K562 (cell line): Measurements from ENCODE around the gene PARD3. TPM values are rescaled to one million over a fixed set of nuclear protein-coding genes. Genes with fewer than 3 reads are reported as not detected.

Experiments
- ATAC-seq: fragments of 200-7000 bp; cut with Tn5 transposase; 3 replicates; pipeline ENCODE4 v1.9.1; 2020; ENCODE audit warnings: moderate library complexity
- BruUV-seq: library from RNA; stranded (reverse); fragments of 400-500 nt; replicated peaks from 2 replicates; lab custom pipeline; 2021; lab: Mats Ljungman, UMichigan
- CTCF ChIA-PET: fragments of 300-600 bp; formaldehyde crosslinking; extraction: SDS; loops from one replicate; lab custom pipeline; 2021; ENCODE audit warnings: low intra/inter-chr PET ratio; lab: Yijun Ruan, JAX
- POLR2A ChIA-PET: fragments of 300-600, 350-650 bp; sonication (Branson Sonifier 250); formaldehyde crosslinking; extraction: SDS; loops from one replicate; lab custom pipeline; 2021; ENCODE audit warnings: antibody characterized with exemption, inconsistent platforms; lab: Yijun Ruan, JAX
- DNase-seq, 4 experiments: peaks; one replicate each; pipeline versions ENCODE4 v3.0.0 to v3.0.0-alpha.2; 2011 to 2018; ENCODE audit warnings: low spot score in 3 of 4, mixed read lengths in 3 of 4; ENCODE audit errors: extremely low read depth in 1 of 4
- FAIRE-seq: peaks from 2 replicates; lab custom pipeline; 2011; peaks lifted over from hg19 to GRCh38; lab: Jason Lieb, UNC
- H2AFZ ChIP-seq: 2 replicates; pipeline ENCODE4 v1.6.0; 2011; ENCODE audit warnings: low read depth, low read length, control low read depth, inconsistent platforms
- H3K27ac ChIP-seq: fragments of 200-600 bp; 3 replicates; pipeline ENCODE4 v1.8.0; 2011; ENCODE audit warnings: low read depth, mild to moderate bottlenecking, control low read depth, inconsistent platforms, low read length, moderate library complexity, mixed read lengths; ENCODE audit errors: extremely low read depth
- H3K27me3 ChIP-seq, 2 experiments: fragments of 300-600 bp in 1 of 2; 2 replicates in 1 of 2; 3 replicates in 1 of 2; pipeline versions ENCODE4 v1.6.0 to v1.8.0; 2011; ENCODE audit warnings: inconsistent platforms in 2 of 2, low read length in 2 of 2, mild to moderate bottlenecking in 1 of 2, mixed read lengths in 1 of 2, moderate library complexity in 1 of 2; ENCODE audit not compliant: control insufficient read depth in 2 of 2, insufficient read depth in 2 of 2
- H3K36me3 ChIP-seq: fragments of 300-600 bp; 3 replicates; pipeline ENCODE4 v1.8.0; 2011; ENCODE audit warnings: mild to moderate bottlenecking, low read length, inconsistent platforms; ENCODE audit not compliant: control insufficient read depth, insufficient read depth
- H3K4me1 ChIP-seq, 2 experiments: fragments of 200-600 bp in 1 of 2; replicated peaks in 1 of 2; 2 replicates in 1 of 2; 3 replicates in 1 of 2; pipeline versions ENCODE4 v1.5.1 to v1.8.0; 2011; ENCODE audit warnings: inconsistent platforms in 2 of 2, low read length in 2 of 2, mild to moderate bottlenecking in 1 of 2, mixed read lengths in 1 of 2, moderate library complexity in 1 of 2; ENCODE audit not compliant: control insufficient read depth in 2 of 2, insufficient read depth in 2 of 2
- H3K4me2 ChIP-seq: 2 replicates; pipeline ENCODE4 v1.6.1; 2011; ENCODE audit warnings: low read length, control low read depth, inconsistent platforms, mixed read lengths; ENCODE audit not compliant: insufficient read depth
- H3K4me3 ChIP-seq: fragments of 200-600 bp; sonication (generic), shearing (Covaris generic); 2 replicates; pipeline ENCODE4 v1.5.1; 2016; ENCODE audit warnings: control low read depth, inconsistent platforms
- H3K79me2 ChIP-seq: fragments of 200-600 bp; 3 replicates; pipeline ENCODE4 v1.8.0; 2011; ENCODE audit warnings: low read length, inconsistent platforms; ENCODE audit not compliant: control insufficient read depth, insufficient read depth
- H3K9ac ChIP-seq, 2 experiments: 2 replicates each; pipeline versions ENCODE4 v1.6.0 to v1.6.1; 2011; ENCODE audit warnings: low read depth in 2 of 2, low read length in 2 of 2, control low read depth in 1 of 2, inconsistent platforms in 1 of 2, mild to moderate bottlenecking in 1 of 2, mixed read lengths in 1 of 2; ENCODE audit not compliant: insufficient read depth in 1 of 2
- H3K9me1 ChIP-seq: one replicate; pipeline ENCODE4 v1.6.0; 2011; ENCODE audit warnings: inconsistent platforms, mild to moderate bottlenecking, low read length, moderate library complexity; ENCODE audit not compliant: control insufficient read depth, insufficient read depth
- H3K9me3 ChIP-seq: replicated peaks from 2 replicates; pipeline ENCODE4 v1.5.1; 2011; ENCODE audit warnings: low read depth, low read length, inconsistent platforms; ENCODE audit not compliant: control insufficient read depth, insufficient read depth
- H4K20me1 ChIP-seq: replicated peaks from 2 replicates; pipeline ENCODE4 v1.6.1; 2011; ENCODE audit warnings: low read length, inconsistent platforms, mixed read lengths; ENCODE audit not compliant: control insufficient read depth, insufficient read depth
- CBFA2T3 ChIP-seq: fragments of 450-650 bp; IDR thresholded peaks from 2 replicates; pipeline ENCODE4 v1.6.1; 2017
- SMARCC2 ChIP-seq: fragments of 450-650 bp; IDR thresholded peaks from 2 replicates; pipeline ENCODE4 v1.6.1; 2017; ENCODE audit warnings: antibody characterized with exemption, moderate library complexity, mild to moderate bottlenecking, low read depth
- SNAPC5 ChIP-seq: fragments of 250-450 bp; sonication (Bioruptor Pico); IDR thresholded peaks from 2 replicates; pipeline ENCODE4 v1.8.0; 2021; ENCODE audit warnings: moderate library complexity, mild to moderate bottlenecking, inconsistent platforms
- SP2 ChIP-seq: IDR thresholded peaks from 2 replicates; pipeline ENCODE4 v1.6.1; 2011; ENCODE audit warnings: mild to moderate bottlenecking, low read depth, low read length, moderate library complexity; ENCODE audit not compliant: poor library complexity, severe bottlenecking; ENCODE audit errors: extremely low read depth
- STAT5B ChIP-seq: fragments of 250-450 bp; sonication (Bioruptor Pico); IDR thresholded peaks from 2 replicates; pipeline ENCODE4 v1.8.0; 2021; ENCODE audit warnings: mild to moderate bottlenecking, inconsistent platforms
- WGBS: fragments of 100-300 bp; shearing (Covaris generic); methylation state at CpG from one replicate; pipeline ENCODE4 v1.1.6; 2016; ENCODE audit warnings: low coverage, mixed read lengths; ENCODE audit not compliant: insufficient coverage; ENCODE audit errors: missing lambda C conversion rate; 5-methylcytosine and 5-hydroxymethylcytosine counted together
- in situ Hi-C: fragments of 300-500 bp; cut with MboI; formaldehyde crosslinking; loops from 4 replicates; pipeline ENCODE4 v1.15.0; 2018; ENCODE audit warnings: inconsistent platforms, mixed read lengths
- intact Hi-C: fragments of 100-400 bp; cut with micrococcal nuclease; formaldehyde crosslinking; loops from 2 replicates; pipeline ENCODE4 v1.14.2; 2022
- polyA plus RNA-seq, 8 experiments: library from polyadenylated mRNA; depleted of rRNA in 4 of 8; stranded (reverse) in 5 of 8; unstranded in 3 of 8; fragments of >200 nt; fragmentation: Nextera tagmentation in 2 of 8; fragmentation: Illumina TruSeq in 1 of 8; extraction: Ambion mirVana in 2 of 8; extraction: Trizol in 1 of 8; gene quantifications; 2 replicates each; pipeline versions ENCODE4 v1.2.1 to v1.2.3, GENCODE V29; 2011 to 2014; ENCODE audit warnings: inconsistent platforms in 1 of 8, missing spikeins in 1 of 8
- total RNA-seq, 7 experiments: library from RNA; depleted of rRNA in 6 of 7; stranded (reverse); fragments of >200 nt in 6 of 7; fragmentation: Illumina TruSeq in 2 of 7; extraction: Trizol in 2 of 7; gene quantifications; 2 replicates each; pipeline versions ENCODE4 v1.2.1 to v1.2.3, GENCODE V29; 2011 to 2021; ENCODE audit warnings: low replicate concordance in 1 of 7

Gene PARD3
- total and polyA plus RNA-seq, 9 of the 15 experiments (the other 6 are each of a cell fraction or from before 2014, with no cell fraction given) = 2.7 to 11.7 (median 7.7) TPM

- TF ChIP-seq SNAPC5 (CRISPR knock-in tag) (no peak), STAT5B (CRISPR knock-in tag) (no peak), SP2 (no peak)
These were observed 3.1 kb downstream of the PARD3 start (continued) for GRCh38 chr10:34811968-34812514.

GRCh38 chr10:34811126-34811967 lies 3.7 kb downstream of the PARD3 start:
- 0 out of 2 replicates have a peak, but pooled peaks have one; percentile 7 for TF ChIP-seq CBFA2T3
- TF ChIP-seq SMARCC2 = no peak
- no peak for DNase-seq
- Histone ChIP-seq H3K27ac (no peak overlapping the region), H3K4me3 (no peak overlapping the region), H4K20me1 (peaks cover 12% of the 10 kb centered on the region), H3K36me3 (no peaks in the 10 kb centered on the region), H3K4me1 (peaks cover 0 to 14% of the 10 kb centered on the region in 2 experiments; a peak in 2 of 5 replicates), H3K27me3 (peaks cover 8 to 33% of the 10 kb centered on the region in 2 experiments), H3K9me1 (no peaks in the 10 kb centered on the region), H3K79me2 (no peaks in the 10 kb centered on the region; the same call in 2 of the 3 replicates), H2AFZ (no peak overlapping the region), H3K9me3 (no peaks in the 10 kb centered on the region), H3K9ac (no peak overlapping the region), H3K4me2 (no peak overlapping the region)
- ChIA-PET POLR2A (interaction anchor here (0.7 kb wide), 1 partner anchor 22 kb away, joined by 3 read pairs; no protein-coding TSS in a partner anchor), CTCF (no interaction called here)
- no TSS peak for BruUV-seq
- intact Hi-C loops = no loop called here
- ATAC-seq = no peak
- no peak for FAIRE-seq
- in situ Hi-C loops = no loop called here
- 34% methylated on average over 17 of the region's 17 CpGs for WGBS
